Neural cell (in vitro differentiated cells): Measurements from ENCODE around the gene TMEM151A. TPM values are rescaled to one million over a fixed set of nuclear protein-coding genes. Genes with fewer than 3 reads are reported as not detected.
"Not testable (repeated sequence)": the region's sequence is repeated elsewhere in the genome, so short reads cannot be mapped to it uniquely, and the experiment has no call there.

ENCODE experiments used
- H2AFZ ChIP-seq: fragments of 200-600, 300-800 bp; sonication (generic), shearing (Covaris generic); 2 replicates; pipeline ENCODE4 v1.6.0; 2014; ENCODE audit warnings: low read depth, mild to moderate bottlenecking, antibody characterized with exemption, low read length, moderate library complexity
- H3F3A ChIP-seq: fragments of 200-600 bp; shearing (Covaris generic); 2 replicates; pipeline ENCODE4 v1.6.1; 2016; ENCODE audit warnings: mild to moderate bottlenecking, moderate library complexity, mixed read lengths, antibody characterized with exemption, low read length; ENCODE audit not compliant: insufficient read depth, poor library complexity, severe bottlenecking
- H3K27ac ChIP-seq: fragments of 200-600, 300-800 bp; sonication (generic), shearing (Covaris generic); 2 replicates; pipeline ENCODE4 v1.5.1; 2014; ENCODE audit warnings: mild to moderate bottlenecking, low read length, moderate library complexity
- H3K27me3 ChIP-seq: fragments of 300-800, 200-600 bp; sonication (generic), shearing (Covaris generic); 2 replicates; pipeline ENCODE4 v1.6.0; 2014; ENCODE audit warnings: mild to moderate bottlenecking, low read depth, low read length, moderate library complexity; ENCODE audit not compliant: insufficient read depth
- H3K36me3 ChIP-seq: fragments of 300-800, 200-600 bp; sonication (generic), shearing (Covaris generic); 2 replicates; pipeline ENCODE4 v1.5.1; 2014; ENCODE audit warnings: mild to moderate bottlenecking, antibody characterized with exemption, low read length, moderate library complexity; ENCODE audit not compliant: insufficient read depth
- H3K4me2 ChIP-seq: fragments of 300-800, 200-600 bp; sonication (generic), shearing (Covaris generic); 2 replicates; pipeline ENCODE4 v1.6.0; 2014; ENCODE audit warnings: mild to moderate bottlenecking, low read length
- H3K4me3 ChIP-seq: fragments of 300-800, 200-600 bp; sonication (generic), shearing (Covaris generic); 2 replicates; pipeline ENCODE4 v1.5.1; 2014; ENCODE audit warnings: mild to moderate bottlenecking, low read length, moderate library complexity
- H3K79me2 ChIP-seq: fragments of 200-600 bp; shearing (Covaris generic); replicated peaks from 2 replicates; pipeline ENCODE4 v1.6.0; 2014; ENCODE audit warnings: mild to moderate bottlenecking, low read length, moderate library complexity; ENCODE audit not compliant: insufficient read depth
- H3K9ac ChIP-seq: fragments of 300-800, 200-600 bp; sonication (generic), shearing (Covaris generic); 2 replicates; pipeline ENCODE4 v1.6.1; 2016; ENCODE audit warnings: mild to moderate bottlenecking, low read length, mixed read lengths
- H3K9me2 ChIP-seq: fragments of 200-600 bp; shearing (Covaris generic); 2 replicates; pipeline ENCODE4 v1.6.1; 2016; ENCODE audit warnings: mild to moderate bottlenecking, low read length, mixed read lengths; ENCODE audit not compliant: insufficient read depth
- H3K9me3 ChIP-seq: fragments of 200-600, 300-800 bp; sonication (generic), shearing (Covaris generic); 2 replicates; pipeline ENCODE4 v1.6.1; 2016; ENCODE audit warnings: mild to moderate bottlenecking, mixed run types, low read length, moderate library complexity, mixed read lengths
- H4K20me1 ChIP-seq: fragments of 200-600 bp; shearing (Covaris generic); 2 replicates; pipeline ENCODE4 v1.6.1; 2016; ENCODE audit warnings: mild to moderate bottlenecking, mixed run types; ENCODE audit not compliant: insufficient read depth
- CTCF ChIP-seq: fragments of 450-650 bp; IDR thresholded peaks from 2 replicates; pipeline ENCODE4 v1.5.1; 2014; ENCODE audit warnings: antibody characterized with exemption, mild to moderate bottlenecking, moderate library complexity; ENCODE audit not compliant: poor library complexity, severe bottlenecking
- EP300 ChIP-seq: fragments of 450-650 bp; conservative IDR thresholded peaks from 2 replicates; pipeline ENCODE4 v1.6.1; 2014; ENCODE audit warnings: antibody characterized with exemption, mild to moderate bottlenecking, moderate library complexity; ENCODE audit not compliant: poor library complexity, severe bottlenecking
- EZH2 ChIP-seq: fragments of 200-600, 300-800 bp; shearing (Covaris generic), sonication (generic); IDR thresholded peaks from 2 replicates; pipeline ENCODE4 v1.6.1; 2014; ENCODE audit warnings: antibody characterized with exemption, low read length, borderline replicate concordance, mild to moderate bottlenecking; ENCODE audit not compliant: insufficient read depth, poor library complexity, severe bottlenecking
- MXI1 ChIP-seq: fragments of 450-650 bp; conservative IDR thresholded peaks from 2 replicates; pipeline ENCODE4 v1.6.1; 2014; ENCODE audit warnings: antibody characterized with exemption, mild to moderate bottlenecking; ENCODE audit not compliant: poor library complexity, severe bottlenecking
- POLR2AphosphoS5 ChIP-seq: IDR thresholded peaks from 2 replicates; pipeline ENCODE4 v1.6.1; 2012
- RAD21 ChIP-seq: fragments of 450-650 bp; conservative IDR thresholded peaks from 2 replicates; pipeline ENCODE4 v1.6.1; 2014; ENCODE audit warnings: antibody characterized with exemption, mild to moderate bottlenecking, moderate library complexity
- REST ChIP-seq: IDR thresholded peaks from 2 replicates; pipeline ENCODE4 v1.6.1; 2012; ENCODE audit warnings: borderline replicate concordance
- SMC3 ChIP-seq: fragments of 450-650 bp; conservative IDR thresholded peaks from 2 replicates; pipeline ENCODE4 v1.6.1; 2014; ENCODE audit warnings: antibody characterized with exemption, mild to moderate bottlenecking, moderate library complexity; ENCODE audit not compliant: poor library complexity
- TAF1 ChIP-seq: IDR thresholded peaks from 2 replicates; pipeline ENCODE4 v1.6.1; 2012; ENCODE audit warnings: low read depth
- polyA plus RNA-seq: library from polyadenylated mRNA; depleted of rRNA; stranded (reverse); fragments of >200 nt; gene quantifications from 2 replicates; pipeline ENCODE4 v1.2.3, GENCODE V29; 2014

TMEM151A gene
- polyA plus RNA-seq, 1 donor from 2014 or later: 5.3 TPM

- no peaks in the 10 kb centered on the region for H3K9me2 ChIP-seq
- H3F3A ChIP-seq: peaks cover 4% of the 10 kb centered on the region
- no peak overlapping the region for H2AFZ ChIP-seq
- H3K27me3 ChIP-seq: no peaks in the 10 kb centered on the region
- no peak for TF ChIP-seq RAD21
- no peak for TF ChIP-seq REST
- no peak for TF ChIP-seq MXI1
- no peak for TF ChIP-seq EZH2
- TF ChIP-seq POLR2AphosphoS5: no peak
- TF ChIP-seq CTCF: no peak
- TF ChIP-seq SMC3: no peak
- TF ChIP-seq EP300: no peak
- no peak for TF ChIP-seq TAF1
- H3K27ac ChIP-seq: no peak overlapping the region
- no peaks in the 10 kb centered on the region for H3K36me3 ChIP-seq
- H4K20me1 ChIP-seq: no peaks in the 10 kb centered on the region
- no peak overlapping the region for H3K4me2 ChIP-seq
- H3K9me3 ChIP-seq: no peaks in the 10 kb centered on the region
- no peak overlapping the region for H3K4me3 ChIP-seq
- peaks cover 33% of the 10 kb centered on the region for H3K79me2 ChIP-seq
- no peak overlapping the region for H3K9ac ChIP-seq
Measured at GRCh38 chr11:66275984-66276612, 15.6 kb upstream of the TMEM151A start.

GRCh38 chr11:66276619-66277018 lies 15.1 kb upstream of the TMEM151A start:
- H3K4me3 ChIP-seq, H3F3A ChIP-seq, H3K9me3 ChIP-seq, H3K4me2 ChIP-seq, H3K9me2 ChIP-seq, H3K27me3 ChIP-seq, H2AFZ ChIP-seq, H3K9ac ChIP-seq, H3K27ac ChIP-seq, H4K20me1 ChIP-seq, H3K36me3 ChIP-seq: not testable (repeated sequence)
- peaks cover 39% of the 10 kb centered on the region for H3K79me2 ChIP-seq

GRCh38 chr11:66277064-66277463 lies 14.6 kb upstream of the TMEM151A start:
- not testable (repeated sequence) for H4K20me1 ChIP-seq, H3K9me2 ChIP-seq, H3K27me3 ChIP-seq, H3K36me3 ChIP-seq, H3F3A ChIP-seq, H3K9me3 ChIP-seq, H2AFZ ChIP-seq
- Histone ChIP-seq H3K27ac (peak overlapping the region; percentile 84), H3K9ac (peak overlapping the region; percentile 99), H3K79me2 (peaks cover 43% of the 10 kb centered on the region), H3K4me3 (peak overlapping the region; percentile 86), H3K4me2 (peak overlapping the region; percentile 91)
